ENCODE data around the gene FOXG1.

Gene FOXG1

DNA sequence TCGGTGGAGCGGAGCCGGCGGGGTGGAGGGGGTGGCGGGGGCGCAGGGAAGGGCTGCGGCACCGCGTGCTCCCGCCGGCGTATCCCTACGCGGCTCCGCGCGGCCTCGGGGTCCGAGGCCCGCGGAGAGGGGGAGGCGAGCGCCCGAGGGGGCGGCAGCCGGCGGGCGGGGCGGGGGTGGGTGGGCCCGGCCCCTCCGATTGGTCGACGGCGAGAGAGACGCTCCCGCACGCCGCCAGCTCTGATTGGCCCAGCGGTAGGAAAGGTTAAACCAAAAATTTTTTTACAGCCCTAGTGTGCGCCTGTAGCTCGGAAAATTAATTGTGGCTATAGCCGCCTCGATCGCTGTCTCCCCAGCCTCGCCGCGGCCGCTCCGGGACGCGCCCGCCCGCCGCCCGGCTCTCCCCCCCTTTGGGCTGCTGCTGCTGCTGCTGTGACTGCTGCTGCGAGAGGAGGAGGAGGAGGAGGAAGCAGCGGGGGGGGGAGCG, at the start of gene FOXG1:
TSS of gene FOXG1 (plus strand) at position 319 of the 487 bp plus-strand sequence. CDS start 493 bp downstream, outside the sequence.
- no peak for DNase-seq (ENCODE audit: low read depth)

DNA sequence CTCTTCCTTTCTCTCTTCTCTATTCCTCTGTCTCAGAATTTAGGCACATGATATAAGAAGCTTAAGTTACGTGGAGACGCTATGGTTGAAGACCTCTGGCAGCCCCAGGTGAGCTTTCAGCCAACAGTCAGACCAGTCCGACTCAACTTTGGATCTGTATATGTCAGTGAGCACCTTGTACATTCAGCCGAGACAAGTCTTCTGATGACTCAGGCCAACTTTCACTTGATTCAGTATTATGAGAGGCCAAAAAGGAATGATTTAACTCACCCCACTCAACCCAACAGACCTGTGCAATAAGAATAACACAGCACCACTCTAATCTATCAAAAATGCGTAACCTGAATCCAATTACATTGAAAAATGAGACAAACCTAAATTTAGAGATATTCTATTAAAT, 47.5 kb upstream of the FOXG1 start:
- no peak for DNase-seq (ENCODE audit: low read depth)

DNA sequence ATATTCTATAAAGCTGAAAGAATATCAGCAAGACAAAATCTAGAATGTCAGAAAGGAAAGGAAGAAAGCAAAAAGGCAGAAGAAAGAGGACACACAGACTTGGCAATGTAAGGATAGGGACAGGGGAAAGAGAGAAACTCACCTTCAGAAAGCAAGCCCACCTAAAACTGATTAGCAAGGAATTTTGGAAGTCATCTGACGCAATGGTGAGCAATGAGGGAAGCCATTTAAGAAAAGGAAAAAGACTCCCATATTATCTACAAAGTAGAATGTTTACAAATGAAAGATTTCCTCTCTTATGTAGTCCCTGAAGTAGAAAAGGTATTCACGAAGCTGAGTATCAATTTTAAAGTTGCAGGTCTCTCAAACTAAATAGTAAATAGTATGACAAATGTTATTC, 35.2 kb upstream of the FOXG1 start:
- DNase-seq (ENCODE audit: low read depth): no peak

DNA sequence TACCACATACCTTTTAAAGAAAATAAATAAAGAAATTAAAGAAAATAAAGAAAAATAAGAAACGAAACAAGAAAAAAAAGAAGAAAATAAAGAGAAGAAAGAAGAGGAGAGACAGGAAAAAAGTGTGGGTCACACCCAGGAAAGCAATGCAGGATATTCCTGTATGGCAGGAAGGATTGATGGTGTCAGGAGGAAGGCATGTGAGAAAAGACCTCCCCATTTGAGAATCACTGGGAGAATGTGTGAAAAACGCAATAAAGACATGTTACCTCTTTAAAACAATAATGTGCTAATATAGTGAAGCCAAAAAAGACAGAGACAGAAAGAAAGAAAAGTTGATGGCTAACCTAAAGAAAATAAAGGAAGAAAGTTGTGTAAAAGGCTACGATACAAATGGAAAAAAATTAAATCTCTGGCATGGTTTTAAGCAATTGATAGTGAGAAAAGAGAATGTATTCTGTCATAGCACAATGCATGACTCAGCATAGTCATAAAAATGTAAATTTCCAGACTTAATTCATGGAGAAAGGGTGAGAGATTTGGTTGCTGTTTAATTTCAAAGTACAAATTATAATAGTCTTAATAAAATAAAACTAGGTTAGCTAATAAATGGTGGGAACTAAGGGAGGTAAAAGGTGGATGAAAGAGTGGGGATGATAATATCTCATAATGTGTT, 24.3 kb upstream of the FOXG1 start:
- DNase-seq (ENCODE audit: low read depth): no peak

DNA sequence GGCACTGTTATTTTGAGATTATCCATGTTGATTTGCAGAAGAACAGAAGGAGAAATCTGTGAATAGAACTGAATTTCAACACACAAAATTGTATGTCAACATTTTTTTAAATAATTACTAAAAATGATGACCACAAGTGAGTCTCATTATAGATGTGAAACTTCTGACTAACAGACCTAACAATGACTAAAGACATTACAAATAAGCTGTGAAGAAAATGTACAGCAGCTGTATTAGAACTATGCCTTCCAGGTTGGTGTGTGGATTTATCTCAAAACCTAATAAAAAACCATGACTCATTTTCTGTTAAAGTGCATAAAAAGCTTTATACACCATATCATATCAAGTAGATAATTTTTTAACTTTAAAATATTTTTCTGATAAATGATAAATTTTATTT, 22.5 kb upstream of the FOXG1 start:
- DNase-seq (ENCODE audit: low read depth): no peak

DNA sequence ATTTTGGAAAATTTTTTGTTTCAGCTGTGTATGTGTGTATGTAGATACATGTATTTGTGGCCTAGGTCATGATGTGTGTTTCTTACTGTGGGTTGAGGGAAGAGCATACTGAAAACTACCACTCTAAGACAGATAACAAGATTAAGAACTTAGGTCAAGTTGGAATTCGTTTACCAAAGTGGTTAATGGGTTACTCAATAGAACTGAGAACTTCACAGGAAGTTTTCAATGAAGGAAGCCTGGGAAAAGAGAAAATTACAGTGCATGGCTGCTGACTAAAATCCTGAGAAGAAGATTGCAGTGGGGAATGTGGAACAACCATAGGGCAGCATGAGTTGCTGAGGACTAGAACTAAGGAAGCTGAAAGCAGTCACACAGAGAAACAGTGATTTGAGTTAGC, 21.4 kb upstream of the FOXG1 start:
- no peak for DNase-seq (ENCODE audit: low read depth)

DNA sequence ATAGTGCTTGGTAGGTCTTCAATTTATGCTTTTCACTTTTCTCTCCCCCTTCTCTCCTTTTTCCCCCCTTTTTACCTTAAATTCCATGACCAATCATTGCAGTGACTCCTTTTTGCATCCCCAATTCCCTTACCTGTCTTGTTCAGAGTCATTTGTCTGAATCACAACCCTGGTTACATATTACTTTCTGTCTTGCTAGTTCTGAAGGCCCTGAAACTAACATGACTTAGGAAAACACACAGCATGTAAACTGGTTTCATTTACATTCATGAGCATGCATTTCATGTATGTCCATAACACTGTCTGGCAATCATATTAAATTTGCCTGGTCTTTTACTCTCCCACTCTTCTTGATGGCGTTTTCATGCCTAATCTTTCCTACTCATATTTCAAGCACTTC, 20.3 kb upstream of the FOXG1 start:
- DNase-seq (ENCODE audit: low read depth): no peak

DNA sequence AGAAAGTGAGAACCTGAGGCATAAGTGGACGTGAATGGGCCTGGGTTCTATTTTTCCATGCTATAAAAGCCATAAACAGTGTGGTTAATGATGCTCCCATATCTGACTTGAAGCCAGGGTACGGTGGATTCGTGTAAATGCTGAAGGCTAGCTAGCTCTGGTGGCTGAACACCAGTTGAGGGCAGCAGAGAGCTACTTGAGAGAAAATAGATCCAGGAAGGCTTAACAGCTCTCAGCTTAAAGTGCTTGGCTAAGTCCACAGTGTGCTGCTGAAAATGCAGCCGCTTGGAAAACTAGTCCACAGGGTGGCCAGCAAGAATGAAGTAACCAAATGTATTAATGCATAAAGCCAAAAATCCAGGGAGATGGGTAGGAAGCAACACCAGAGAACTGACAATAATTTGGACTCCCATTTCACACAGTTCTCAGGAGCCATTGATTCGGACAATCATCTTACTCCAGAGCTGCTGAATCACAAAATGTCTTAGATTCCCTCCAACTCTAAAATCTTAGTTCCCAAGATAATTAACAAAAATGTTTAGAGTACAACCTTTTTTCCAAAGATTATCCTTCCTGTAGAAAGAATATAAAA, 15.0 kb upstream of the FOXG1 start:
- no peak for DNase-seq (ENCODE audit: low read depth)

DNA sequence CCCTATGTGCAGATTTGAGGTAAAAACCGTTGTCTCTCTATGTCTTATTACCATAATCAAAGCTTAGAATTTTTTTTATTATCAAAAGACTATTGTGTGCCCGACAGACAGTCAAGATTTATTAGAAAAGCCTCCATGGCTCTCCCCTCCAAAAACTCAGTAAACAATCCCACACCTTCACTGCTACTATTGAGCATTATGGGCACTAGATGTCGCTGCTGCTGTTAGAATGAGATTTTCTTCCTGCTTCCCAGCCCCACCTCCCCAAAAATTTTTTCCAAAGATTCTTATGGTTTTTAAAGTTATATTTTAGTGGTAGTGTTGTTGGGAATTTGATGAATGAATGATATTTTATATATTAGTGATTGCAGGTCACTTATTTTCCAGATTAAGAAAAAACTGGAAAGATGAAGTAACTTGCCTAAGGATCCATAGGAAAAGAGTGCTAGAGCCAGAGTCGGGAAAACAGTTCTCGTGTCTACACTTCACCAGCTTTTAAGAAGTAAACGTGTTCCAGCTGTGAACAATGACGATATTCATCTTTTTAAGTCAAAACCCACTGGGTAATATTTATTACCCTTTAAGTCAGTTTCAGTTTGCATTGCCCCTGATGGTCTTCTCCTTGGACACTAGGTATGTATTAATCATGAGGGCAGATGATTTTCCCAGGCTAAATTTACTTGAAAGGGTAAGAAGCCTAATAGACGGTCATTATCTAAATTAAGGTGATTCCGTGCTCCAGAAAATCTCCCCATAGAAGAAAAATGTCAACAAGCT, 12.2 kb upstream of the FOXG1 start:
- no peak for DNase-seq (ENCODE audit: low read depth)

DNA sequence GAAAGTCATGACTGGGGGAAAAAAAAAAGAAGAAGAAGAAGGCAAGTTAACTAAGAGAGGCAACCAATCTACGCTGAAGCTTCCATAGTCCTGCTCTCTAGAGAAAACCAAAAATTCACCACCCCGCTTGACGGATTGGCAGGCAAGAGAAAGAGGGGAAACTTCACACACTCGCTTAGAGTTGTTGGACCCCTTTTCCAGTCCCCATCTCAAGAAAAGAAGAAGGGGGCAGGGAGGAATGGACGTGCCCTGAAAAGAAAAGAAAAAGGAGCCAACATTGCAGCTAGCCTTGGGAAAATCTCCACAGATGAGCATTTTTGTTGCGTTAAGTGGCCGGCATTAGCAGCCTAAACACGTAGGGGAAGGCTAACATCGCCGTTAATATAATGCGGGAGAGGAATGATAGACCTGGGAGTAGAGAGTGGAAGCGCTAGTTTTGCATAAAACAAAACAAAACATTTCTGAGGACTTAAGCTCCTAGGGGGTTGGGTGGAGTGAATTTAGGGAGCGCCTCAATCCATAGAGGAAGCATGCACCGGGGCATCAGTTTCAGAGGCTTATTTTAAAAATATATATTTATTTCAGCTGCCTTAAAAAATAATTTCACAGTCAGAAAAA, 11.3 kb upstream of the FOXG1 start:
- DNase-seq (ENCODE audit: low read depth): no peak

DNA sequence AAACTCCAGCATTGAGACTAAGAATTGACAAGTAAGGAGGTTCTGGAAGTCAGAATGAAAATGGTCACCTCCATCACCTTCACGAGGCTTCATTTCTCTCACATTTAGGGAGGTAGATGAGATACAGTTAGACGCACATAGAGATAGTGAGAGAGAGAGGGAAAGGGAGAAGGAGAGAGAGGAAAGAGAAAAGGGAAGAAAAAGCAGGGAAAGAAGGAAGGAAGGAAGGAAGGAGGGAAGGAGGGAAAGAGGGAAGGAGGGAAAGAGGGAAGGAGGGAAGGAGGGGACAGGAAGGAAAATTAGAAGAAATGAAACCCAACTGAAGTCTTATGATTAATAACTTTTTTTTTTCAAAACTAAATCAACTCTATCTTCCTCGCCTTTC, 10.7 kb upstream of the FOXG1 start:
- DNase-seq (ENCODE audit: low read depth): no peak

DNA sequence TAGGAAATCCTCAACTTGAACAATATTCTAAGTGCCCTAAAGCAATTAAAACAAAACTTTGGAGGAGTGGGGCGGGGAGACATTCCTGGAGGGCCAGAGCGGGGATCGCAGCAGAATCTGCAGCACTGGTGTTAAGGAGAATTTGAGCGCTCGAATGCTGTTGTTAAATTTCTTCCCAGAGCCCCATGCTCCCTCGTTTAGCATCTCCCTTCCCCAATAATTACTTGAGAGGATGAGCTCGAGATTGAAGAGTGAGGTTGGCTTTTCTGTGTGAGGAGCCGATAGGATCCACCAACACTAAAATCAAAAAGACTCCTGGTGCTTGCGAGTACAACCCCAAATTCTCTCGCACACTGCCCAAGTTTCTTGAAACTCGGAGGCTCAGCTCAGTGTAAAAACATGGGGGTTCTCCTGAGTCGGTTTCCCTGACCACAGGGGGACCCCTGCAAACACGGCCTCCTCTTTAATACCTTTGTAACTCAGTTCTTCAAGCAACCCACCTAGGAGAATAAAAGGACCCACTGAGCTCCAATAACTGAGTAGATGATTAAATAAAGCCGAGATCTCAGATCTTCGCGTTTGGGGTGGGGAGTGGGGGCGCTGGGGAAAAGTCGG, 10.2 kb upstream of the FOXG1 start:
- no peak for DNase-seq (ENCODE audit: low read depth)

DNA sequence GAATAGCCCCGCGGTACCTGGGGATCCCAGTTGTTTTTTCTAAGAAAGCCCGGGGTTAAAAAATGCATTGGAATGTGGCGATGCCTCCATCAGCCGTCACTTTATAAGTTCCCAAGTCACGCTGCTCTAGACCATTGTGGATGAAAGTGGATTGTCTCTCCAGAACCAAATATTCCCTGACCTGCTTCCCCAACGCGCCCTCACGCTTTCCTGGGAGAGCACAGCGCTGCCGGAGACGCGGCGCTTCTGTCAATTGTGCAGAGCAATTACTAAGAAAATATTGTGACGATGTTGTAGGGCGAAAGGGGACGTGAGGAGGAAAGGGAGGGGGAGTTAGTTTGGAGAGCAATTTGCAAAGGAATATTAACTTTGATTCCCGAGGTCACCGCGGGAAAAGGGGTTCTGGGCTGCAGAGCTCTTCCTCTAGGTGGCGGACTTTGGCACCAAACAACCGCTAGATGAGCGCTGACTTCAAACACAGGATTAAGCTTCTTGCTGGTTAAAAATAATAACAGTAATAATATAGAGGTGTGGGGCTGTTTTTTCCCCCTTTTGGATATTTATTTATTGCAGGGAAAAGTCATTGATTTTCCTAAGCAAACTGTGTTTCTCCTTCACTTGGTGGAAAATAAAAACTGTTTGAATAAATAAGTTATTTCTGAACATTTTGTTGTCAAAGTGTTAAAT, 9.6 kb upstream of the FOXG1 start:
- no peak for DNase-seq (ENCODE audit: low read depth)

DNA sequence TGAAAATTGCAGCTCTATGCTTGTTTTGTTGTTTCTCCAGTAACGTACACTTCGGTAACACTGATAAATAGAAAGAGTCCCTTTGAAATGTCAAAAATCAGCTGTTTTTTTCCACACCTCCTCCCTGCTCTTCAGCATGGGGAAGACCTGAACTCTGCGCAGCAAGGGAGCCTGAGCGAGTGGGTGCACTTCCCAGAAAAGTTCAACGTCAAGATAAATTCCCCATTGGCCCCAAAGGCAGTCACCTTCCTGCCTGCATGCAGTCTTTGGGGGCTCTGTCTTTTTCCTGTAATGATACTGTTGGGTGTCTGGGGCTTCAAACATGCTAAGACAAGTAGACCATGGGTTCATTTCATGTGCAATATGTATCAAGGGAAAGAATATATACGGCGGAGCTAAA, 8.8 kb upstream of the FOXG1 start:
- DNase-seq (ENCODE audit: low read depth): no peak

DNA sequence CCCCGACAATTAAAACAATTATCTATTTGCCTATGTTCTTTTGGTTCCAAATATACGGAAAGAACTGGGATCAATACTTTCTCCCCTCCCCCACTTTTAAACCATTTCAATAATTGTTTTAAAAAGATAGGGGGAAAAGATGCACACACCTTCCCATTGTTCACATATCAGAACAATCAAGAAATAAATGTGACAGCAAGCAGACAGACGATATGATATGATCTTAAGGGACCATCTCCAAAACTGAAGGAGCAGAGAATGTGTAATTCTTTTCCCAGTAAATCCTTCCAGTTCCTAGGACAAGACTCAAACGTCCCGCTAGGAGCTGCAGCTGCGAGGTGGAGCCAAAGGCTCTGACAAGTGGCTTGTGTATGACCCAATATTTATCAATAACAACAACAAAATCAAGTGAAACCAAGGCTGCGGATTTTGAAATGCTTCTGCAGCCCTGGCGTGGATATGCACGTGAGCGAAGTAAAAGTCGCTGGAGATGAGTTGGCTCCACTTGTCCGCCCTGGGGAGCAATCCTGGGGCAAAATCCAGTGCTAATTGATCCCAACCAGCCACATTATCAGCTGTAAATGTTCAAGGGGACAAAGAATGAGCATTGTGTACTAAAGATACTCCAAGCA, 8.2 kb upstream of the FOXG1 start:
- no peak for DNase-seq (ENCODE audit: low read depth)

DNA sequence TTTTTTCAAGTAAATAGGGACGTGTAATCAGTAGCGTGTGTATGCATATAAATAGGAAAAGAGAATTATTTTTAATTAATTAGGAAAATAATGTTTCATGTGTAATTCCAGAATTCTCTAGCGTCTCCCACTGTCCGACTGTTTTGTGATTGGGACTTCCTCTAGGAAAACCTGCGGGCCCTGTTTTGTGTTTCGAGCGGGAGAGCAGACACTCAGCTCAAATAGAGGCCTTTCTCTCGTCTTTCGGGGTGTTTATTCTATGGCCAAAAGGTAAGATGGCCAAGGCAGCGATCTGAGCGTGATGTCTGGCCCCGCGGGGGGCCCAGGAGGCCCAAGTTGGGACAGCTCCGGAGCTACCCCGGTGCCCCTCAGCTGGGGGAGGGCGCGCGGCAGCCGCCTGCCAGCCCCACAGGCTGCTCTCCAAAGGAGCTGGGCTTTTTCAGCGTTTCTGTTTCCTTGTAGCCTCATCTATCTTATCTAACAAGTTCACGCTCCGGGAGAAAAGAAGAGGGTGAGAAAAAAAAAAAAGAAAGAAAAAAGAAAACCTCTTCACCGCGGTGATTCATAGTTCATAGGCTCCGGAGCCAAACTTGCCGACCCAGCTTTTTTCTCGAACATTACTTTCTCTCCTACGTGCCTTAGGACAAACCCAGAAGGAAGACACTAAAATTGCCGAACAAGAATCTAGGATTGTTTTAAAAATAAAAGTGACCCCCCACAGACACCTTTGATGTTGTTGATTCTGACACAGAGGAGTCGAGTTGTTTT, 7.5 kb upstream of the FOXG1 start:
- DNase-seq (ENCODE audit: low read depth): no peak

DNA sequence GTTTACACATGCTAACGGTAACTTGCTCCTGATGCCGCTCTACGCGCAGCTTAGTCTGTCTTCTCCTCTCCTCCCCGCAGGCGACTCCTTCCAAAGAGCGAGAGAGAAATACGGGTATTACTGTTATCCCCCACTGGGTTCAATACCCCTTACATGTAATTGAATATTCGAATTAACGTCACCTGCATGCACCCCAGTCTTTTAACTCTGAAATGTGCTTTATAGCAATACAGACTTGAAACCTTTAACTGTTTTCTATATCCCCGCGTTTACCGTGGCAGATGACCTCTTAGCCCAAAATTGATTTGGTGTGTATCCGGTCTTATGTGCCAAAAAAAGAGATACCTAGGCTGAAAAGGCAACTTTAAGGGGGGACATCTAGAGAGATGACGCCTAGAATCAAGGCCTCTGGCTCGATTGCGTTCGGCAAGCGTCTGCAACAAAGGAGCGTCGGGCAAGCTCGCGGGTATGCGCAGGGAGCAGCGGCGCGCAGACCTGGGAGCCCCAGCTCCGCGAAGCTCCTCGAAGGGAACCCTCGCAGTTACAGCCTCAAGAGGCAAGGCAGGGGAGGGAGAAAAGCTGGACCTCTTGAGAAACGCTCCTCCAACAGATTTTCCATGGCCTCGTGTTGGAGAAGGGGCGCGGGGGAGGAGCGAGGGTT, 6.8 kb upstream of the FOXG1 start:
- no peak for DNase-seq (ENCODE audit: low read depth)

DNA sequence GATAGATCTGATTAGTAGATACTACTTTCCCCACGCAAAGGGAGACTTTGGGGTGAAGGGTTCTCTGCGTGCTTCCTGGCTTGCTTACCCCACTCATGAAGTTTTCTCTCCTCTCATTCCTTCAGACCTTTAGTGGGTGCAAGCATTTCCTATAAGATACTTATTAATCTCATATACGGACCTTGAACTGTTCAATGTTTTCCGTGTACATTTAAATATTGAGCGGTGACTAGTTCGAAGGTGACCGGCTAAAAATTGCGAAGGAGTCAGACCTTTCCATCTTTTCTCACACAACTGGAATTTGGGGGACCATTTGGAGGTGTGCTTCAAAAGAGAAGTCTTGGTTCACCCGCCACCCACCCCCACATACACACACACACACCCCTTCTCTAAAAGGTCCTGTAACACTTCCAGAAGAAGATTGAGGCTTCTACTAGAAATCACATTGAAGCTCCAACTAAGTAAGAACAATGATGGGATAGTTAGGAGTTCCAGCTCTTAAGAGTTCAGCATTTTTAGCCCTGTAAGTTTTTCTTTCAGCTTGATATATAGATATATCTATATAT, 6.1 kb upstream of the FOXG1 start:
- no peak for DNase-seq (ENCODE audit: low read depth)

DNA sequence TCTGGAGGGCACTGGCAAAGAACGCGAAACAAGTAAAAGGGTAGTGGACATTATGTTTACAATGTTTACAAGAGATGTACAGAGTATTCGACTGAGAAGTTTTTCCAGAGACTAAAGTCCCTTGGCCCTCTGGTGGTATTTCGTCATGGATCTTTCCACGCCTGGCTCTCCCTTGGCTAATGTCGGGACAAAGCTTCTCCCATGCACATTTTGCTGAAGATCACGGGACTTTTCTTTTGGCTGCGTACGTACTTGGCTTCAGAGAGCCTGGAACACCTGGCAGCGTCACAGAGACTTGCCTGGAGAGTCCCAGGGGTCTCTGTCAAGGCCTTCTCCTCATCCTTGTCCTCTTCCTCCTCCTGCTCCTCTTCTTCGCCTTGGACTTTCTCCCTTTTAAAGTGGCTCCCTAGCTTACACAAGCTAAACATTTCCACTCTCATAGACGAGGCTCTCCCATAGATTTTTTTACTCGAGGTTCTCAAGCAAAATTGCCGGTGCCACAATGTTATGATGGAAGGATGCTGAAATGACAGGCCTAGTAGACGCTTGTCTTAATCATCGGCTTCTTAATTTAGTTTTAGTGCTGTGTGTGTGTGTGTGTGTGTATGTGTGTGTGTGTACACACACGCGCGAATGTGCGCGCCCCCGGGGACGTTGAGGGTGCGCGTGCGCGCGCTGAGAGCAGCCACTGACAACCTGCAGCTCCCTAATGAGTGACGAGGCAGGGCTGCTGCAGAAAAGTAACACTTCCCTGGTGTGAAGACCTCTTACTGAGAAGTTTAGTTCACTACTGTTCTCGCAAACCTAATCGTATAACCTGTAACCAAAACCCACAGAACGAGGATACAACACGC, 4.9 kb upstream of the FOXG1 start:
- no peak for DNase-seq (ENCODE audit: low read depth)
